Measurements from ENCODE around the gene KL.

Gene KL

GRCh38 chr13:32993145-32993544, 23.1 kb upstream of the KL start:
- H3K4me2 ChIP-seq (ENCODE audit: insufficient read depth, low read length, poor library complexity, severe bottlenecking) = no peak overlapping the region
- H2BK15ac ChIP-seq (ENCODE audit: low read length) = no peak overlapping the region
- H3K27ac ChIP-seq (replicated peaks; ENCODE audit: low read length) = no peak overlapping the region
- no CpG with 5 or more reads among the region's 8 CpGs for WGBS, 2 donors (ENCODE audit: extremely low coverage in 2 of 2, insufficient read length in 2 of 2, insufficient replicate concordance in 1 of 2)
- H3K9me3 ChIP-seq (replicated peaks in 1 of 2; ENCODE audit: control insufficient read depth in 2 of 2, insufficient read depth in 1 of 2, low read depth in 1 of 2, low read length in 2 of 2) = no peaks in the 10 kb centered on the region
- H3K27me3 ChIP-seq (ENCODE audit: control insufficient read depth in 3 of 3, insufficient read depth in 3 of 3, low read depth in 1 of 3, low read length in 3 of 3) = no peaks in the 10 kb centered on the region
- H2AFZ ChIP-seq (ENCODE audit: low read length) = no peak overlapping the region
- H3K36me3 ChIP-seq (replicated peaks in 1 of 2; ENCODE audit: control insufficient read depth in 2 of 2, insufficient read depth in 2 of 2, low read length in 2 of 2) = no peaks in the 10 kb centered on the region
- no peak overlapping the region for H2BK12ac ChIP-seq (ENCODE audit: low read length)
- no peak overlapping the region for H3K14ac ChIP-seq (ENCODE audit: low read length)
- H3K18ac ChIP-seq (ENCODE audit: low read length) = no peak overlapping the region
- no peak overlapping the region for H3K9ac ChIP-seq (ENCODE audit: low read depth, low read length, poor library complexity)
- H2BK5ac ChIP-seq (ENCODE audit: low read length) = no peak overlapping the region
- H2AK5ac ChIP-seq (ENCODE audit: low read depth, low read length) = no peak overlapping the region
- H2BK120ac ChIP-seq (ENCODE audit: low read depth, low read length) = no peak overlapping the region
- no peaks in the 10 kb centered on the region for H3K4me1 ChIP-seq (ENCODE audit: control insufficient read depth in 2 of 2, insufficient read depth in 1 of 2, low read depth in 1 of 2, low read length in 2 of 2)
- no peak overlapping the region for H3K4ac ChIP-seq (ENCODE audit: low read length)
- no peak overlapping the region for H4K8ac ChIP-seq (ENCODE audit: low read depth, low read length)
- H3K4me3 ChIP-seq (ENCODE audit: low read length in 2 of 2) = no peak overlapping the region
- no peak for DNase-seq (ENCODE audit: low spot score)
- H4K91ac ChIP-seq (ENCODE audit: low read depth, low read length, poor library complexity) = no peak overlapping the region
- no peaks in the 10 kb centered on the region for H3K79me1 ChIP-seq (ENCODE audit: low read depth, low read length)
- H3K23ac ChIP-seq (ENCODE audit: low read depth, low read length, poor library complexity) = no peak overlapping the region

DNA sequence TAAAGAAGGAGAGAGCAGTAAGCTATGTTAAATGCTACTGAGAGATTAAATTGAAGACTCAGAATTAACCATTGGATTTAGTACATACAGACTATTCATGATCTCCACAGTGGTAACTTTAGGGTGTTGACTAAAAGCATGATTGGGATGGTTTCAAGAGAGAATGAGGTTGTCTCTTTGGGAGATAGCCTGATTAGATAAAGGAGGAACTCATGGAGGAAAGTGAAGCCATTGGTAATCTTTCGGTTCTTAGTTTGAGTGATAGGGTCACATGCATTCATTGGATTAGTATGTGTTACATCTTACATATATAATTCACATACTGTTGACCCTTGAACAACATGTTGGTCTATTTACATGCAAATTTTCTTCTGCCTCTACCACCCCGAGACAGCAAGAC, 18.8 kb upstream of the KL start:
- peaks cover 0 to 7% of the 10 kb centered on the region in 2 donors for H3K4me1 ChIP-seq (ENCODE audit: control insufficient read depth in 2 of 2, insufficient read depth in 1 of 2, low read depth in 1 of 2, low read length in 2 of 2)
- no peaks in the 10 kb centered on the region for H3K36me3 ChIP-seq (replicated peaks in 1 of 2; ENCODE audit: control insufficient read depth in 2 of 2, insufficient read depth in 2 of 2, low read length in 2 of 2)
- no peak overlapping the region for H2BK12ac ChIP-seq (ENCODE audit: low read length)
- DNase-seq (ENCODE audit: low spot score) = no peak
- no peaks in the 10 kb centered on the region for H3K27me3 ChIP-seq (ENCODE audit: control insufficient read depth in 3 of 3, insufficient read depth in 3 of 3, low read depth in 1 of 3, low read length in 3 of 3)
- no peak overlapping the region for H2BK5ac ChIP-seq (ENCODE audit: low read length)
- H3K14ac ChIP-seq (ENCODE audit: low read length) = no peak overlapping the region
- no peak overlapping the region for H2BK15ac ChIP-seq (ENCODE audit: low read length)
- H3K9ac ChIP-seq (ENCODE audit: low read depth, low read length, poor library complexity) = no peak overlapping the region
- no peak overlapping the region for H4K8ac ChIP-seq (ENCODE audit: low read depth, low read length)
- no peaks in the 10 kb centered on the region for H3K79me1 ChIP-seq (ENCODE audit: low read depth, low read length)
- H3K4me3 ChIP-seq (ENCODE audit: low read length in 2 of 2) = no peak overlapping the region
- H2AFZ ChIP-seq (ENCODE audit: low read length) = no peak overlapping the region
- no peak overlapping the region for H3K4me2 ChIP-seq (ENCODE audit: insufficient read depth, low read length, poor library complexity, severe bottlenecking)
- H3K9me3 ChIP-seq (replicated peaks in 1 of 2; ENCODE audit: control insufficient read depth in 2 of 2, insufficient read depth in 1 of 2, low read depth in 1 of 2, low read length in 2 of 2) = no peaks in the 10 kb centered on the region
- H3K18ac ChIP-seq (ENCODE audit: low read length) = no peak overlapping the region
- no peak overlapping the region for H2AK5ac ChIP-seq (ENCODE audit: low read depth, low read length)
- WGBS, 2 donors (ENCODE audit: extremely low coverage in 2 of 2, insufficient read length in 2 of 2, insufficient replicate concordance in 1 of 2) = no CpG with 5 or more reads among the region's 2 CpGs
- H3K23ac ChIP-seq (ENCODE audit: low read depth, low read length, poor library complexity) = no peak overlapping the region
- no peak overlapping the region for H4K91ac ChIP-seq (ENCODE audit: low read depth, low read length, poor library complexity)
- H3K27ac ChIP-seq (replicated peaks; ENCODE audit: low read length) = no peak overlapping the region
- H3K4ac ChIP-seq (ENCODE audit: low read length) = no peak overlapping the region
- H2BK120ac ChIP-seq (ENCODE audit: low read depth, low read length) = no peak overlapping the region

GRCh38 chr13:32998966-32999365, 17.3 kb upstream of the KL start:
- H3K4me3 ChIP-seq (ENCODE audit: low read length in 2 of 2) = no peak overlapping the region
- H3K9ac ChIP-seq (ENCODE audit: low read depth, low read length, poor library complexity) = no peak overlapping the region
- peak overlapping the region; percentile 33 for H2AFZ ChIP-seq (ENCODE audit: low read length)
- peaks cover 0 to 7% of the 10 kb centered on the region in 2 donors for H3K4me1 ChIP-seq (ENCODE audit: control insufficient read depth in 2 of 2, insufficient read depth in 1 of 2, low read depth in 1 of 2, low read length in 2 of 2)
- H3K23ac ChIP-seq (ENCODE audit: low read depth, low read length, poor library complexity) = no peak overlapping the region
- H3K4me2 ChIP-seq (ENCODE audit: insufficient read depth, low read length, poor library complexity, severe bottlenecking) = no peak overlapping the region
- no peaks in the 10 kb centered on the region for H3K36me3 ChIP-seq (replicated peaks in 1 of 2; ENCODE audit: control insufficient read depth in 2 of 2, insufficient read depth in 2 of 2, low read length in 2 of 2)
- no peak overlapping the region for H3K14ac ChIP-seq (ENCODE audit: low read length)
- H2BK15ac ChIP-seq (ENCODE audit: low read length) = no peak overlapping the region
- no CpG with 5 or more reads among the region's 5 CpGs for WGBS, 2 donors (ENCODE audit: extremely low coverage in 2 of 2, insufficient read length in 2 of 2, insufficient replicate concordance in 1 of 2)
- no peak overlapping the region for H3K4ac ChIP-seq (ENCODE audit: low read length)
- H3K79me1 ChIP-seq (ENCODE audit: low read depth, low read length) = no peaks in the 10 kb centered on the region
- no peaks in the 10 kb centered on the region for H3K9me3 ChIP-seq (replicated peaks in 1 of 2; ENCODE audit: control insufficient read depth in 2 of 2, insufficient read depth in 1 of 2, low read depth in 1 of 2, low read length in 2 of 2)
- H3K27me3 ChIP-seq (ENCODE audit: control insufficient read depth in 3 of 3, insufficient read depth in 3 of 3, low read depth in 1 of 3, low read length in 3 of 3) = no peaks in the 10 kb centered on the region
- no peak overlapping the region for H3K18ac ChIP-seq (ENCODE audit: low read length)
- no peak overlapping the region for H4K91ac ChIP-seq (ENCODE audit: low read depth, low read length, poor library complexity)
- DNase-seq (ENCODE audit: low spot score) = no peak
- no peak overlapping the region for H2AK5ac ChIP-seq (ENCODE audit: low read depth, low read length)
- H2BK120ac ChIP-seq (ENCODE audit: low read depth, low read length) = no peak overlapping the region
- no peak overlapping the region for H2BK12ac ChIP-seq (ENCODE audit: low read length)
- no peak overlapping the region for H3K27ac ChIP-seq (replicated peaks; ENCODE audit: low read length)
- no peak overlapping the region for H2BK5ac ChIP-seq (ENCODE audit: low read length)
- H4K8ac ChIP-seq (ENCODE audit: low read depth, low read length) = no peak overlapping the region

GRCh38 chr13:33000365-33000764, 15.9 kb upstream of the KL start:
- Histone ChIP-seq H3K23ac (ENCODE audit: low read depth, low read length, poor library complexity) (no peak overlapping the region), H2BK12ac (ENCODE audit: low read length) (no peak overlapping the region), H3K9ac (ENCODE audit: low read depth, low read length, poor library complexity) (no peak overlapping the region), H3K27me3 (ENCODE audit: control insufficient read depth in 3 of 3, insufficient read depth in 3 of 3, low read depth in 1 of 3, low read length in 3 of 3) (no peaks in the 10 kb centered on the region), H2BK15ac (ENCODE audit: low read length) (no peak overlapping the region), H3K4ac (ENCODE audit: low read length) (no peak overlapping the region), H2AFZ (ENCODE audit: low read length) (no peak overlapping the region), H2AK5ac (ENCODE audit: low read depth, low read length) (no peak overlapping the region), H4K91ac (ENCODE audit: low read depth, low read length, poor library complexity) (no peak overlapping the region), H3K4me3 (ENCODE audit: low read length in 2 of 2) (no peak overlapping the region), H2BK120ac (ENCODE audit: low read depth, low read length) (no peak overlapping the region), H3K14ac (ENCODE audit: low read length) (no peak overlapping the region), H3K18ac (ENCODE audit: low read length) (no peak overlapping the region), H3K4me2 (ENCODE audit: insufficient read depth, low read length, poor library complexity, severe bottlenecking) (no peak overlapping the region), H3K79me1 (ENCODE audit: low read depth, low read length) (no peaks in the 10 kb centered on the region), H3K27ac (replicated peaks; ENCODE audit: low read length) (no peak overlapping the region), H3K9me3 (replicated peaks in 1 of 2; ENCODE audit: control insufficient read depth in 2 of 2, insufficient read depth in 1 of 2, low read depth in 1 of 2, low read length in 2 of 2) (no peaks in the 10 kb centered on the region), H4K8ac (ENCODE audit: low read depth, low read length) (no peak overlapping the region), H2BK5ac (ENCODE audit: low read length) (no peak overlapping the region), H3K36me3 (replicated peaks in 1 of 2; ENCODE audit: control insufficient read depth in 2 of 2, insufficient read depth in 2 of 2, low read length in 2 of 2) (no peaks in the 10 kb centered on the region), H3K4me1 (ENCODE audit: control insufficient read depth in 2 of 2, insufficient read depth in 1 of 2, low read depth in 1 of 2, low read length in 2 of 2) (peaks cover 2 to 14% of the 10 kb centered on the region in 2 donors)
- no CpG with 5 or more reads among the region's 1 CpG for whole genome bisulfite sequencing, 2 donors (ENCODE audit: extremely low coverage in 2 of 2, insufficient read length in 2 of 2, insufficient replicate concordance in 1 of 2)
- DNase-seq (ENCODE audit: low spot score) = no peak
